HepG2 (cell line): ENCODE results near the gene ATE1. TPM values are rescaled to one million over a fixed set of nuclear protein-coding genes. Genes with fewer than 3 reads are reported as not detected.

Experiments used
- ATAC-seq: fragments of 200-7000 bp; cut with Tn5 transposase; 3 replicates; pipeline ENCODE4 v1.9.1; 2020; ENCODE audit warnings: mild to moderate bottlenecking, moderate library complexity
- BruUV-seq: library from RNA; stranded (reverse); fragments of 400-500 nt; replicated peaks from 2 replicates; lab custom pipeline; 2021; lab: Mats Ljungman, UMichigan
- CTCF ChIA-PET: fragments of 300-600 bp; formaldehyde crosslinking; extraction: SDS; loops from one replicate; lab custom pipeline; 2021; ENCODE audit warnings: low total read pairs, inconsistent platforms, low intra/inter-chr PET ratio; lab: Yijun Ruan, JAX
- POLR2A ChIA-PET: fragments of 350-600 bp; sonication (Branson Sonifier 250); formaldehyde crosslinking; loops from one replicate; lab custom pipeline; 2020; ENCODE audit warnings: antibody characterized with exemption, inconsistent platforms; lab: Yijun Ruan, JAX
- DNase-seq: peaks from one replicate; pipeline ENCODE4 v3.0.0-alpha.2; 2015; ENCODE audit warnings: low spot score
- FAIRE-seq: peaks from 3 replicates; lab custom pipeline; 2011; peaks lifted over from hg19 to GRCh38; lab: Jason Lieb, UNC
- H2AFZ ChIP-seq: one replicate; pipeline ENCODE4 v1.6.1; 2011; ENCODE audit warnings: low read length, inconsistent platforms
- H3K27ac ChIP-seq: fragments of 300-600 bp; 3 replicates; pipeline ENCODE4 v1.8.0; 2011; ENCODE audit warnings: mixed run types, mild to moderate bottlenecking, mixed read lengths, low read length, inconsistent platforms; ENCODE audit not compliant: insufficient read depth; ENCODE audit errors: extremely low read length
- H3K27me3 ChIP-seq, 2 experiments: fragments of 200-600 bp in 1 of 2; 2 replicates in 1 of 2; 3 replicates in 1 of 2; pipeline versions ENCODE4 v1.6.0 to v1.8.0; 2011; ENCODE audit warnings: low read length in 2 of 2, mild to moderate bottlenecking in 2 of 2, moderate library complexity in 2 of 2, inconsistent platforms in 1 of 2; ENCODE audit not compliant: insufficient read depth in 2 of 2, control insufficient read depth in 1 of 2
- H3K36me3 ChIP-seq, 2 experiments: fragments of 200-600 bp in 1 of 2; replicated peaks in 1 of 2; 2 replicates in 1 of 2; 3 replicates in 1 of 2; pipeline versions ENCODE4 v1.5.1 to v1.8.0; 2011; ENCODE audit warnings: low read length in 2 of 2, inconsistent platforms in 1 of 2; ENCODE audit not compliant: insufficient read depth in 2 of 2, control insufficient read depth in 1 of 2
- H3K4me1 ChIP-seq: 2 replicates; pipeline ENCODE4 v1.5.1; 2012; ENCODE audit warnings: low read length, inconsistent platforms; ENCODE audit not compliant: insufficient read depth
- H3K4me2 ChIP-seq: 2 replicates; pipeline ENCODE4 v1.6.0; 2011; ENCODE audit warnings: low read depth, low read length, inconsistent platforms
- H3K4me3 ChIP-seq, 3 experiments: fragments of 200-600 bp in 1 of 3; sonication (generic), shearing (Covaris generic) in 1 of 3; replicated peaks in 1 of 3; 2 replicates each; pipeline ENCODE4 v1.5.1; 2011 to 2016; ENCODE audit warnings: low read length in 3 of 3, inconsistent platforms in 2 of 3, low read depth in 2 of 3, mild to moderate bottlenecking in 2 of 3, control low read depth in 1 of 3, mixed read lengths in 1 of 3; ENCODE audit not compliant: insufficient read depth in 1 of 3
- H3K79me2 ChIP-seq: one replicate; pipeline ENCODE4 v1.6.1; 2011; ENCODE audit warnings: low read length, inconsistent platforms; ENCODE audit not compliant: insufficient read depth
- H3K9ac ChIP-seq: 2 replicates; pipeline ENCODE4 v1.6.0; 2011; ENCODE audit warnings: mild to moderate bottlenecking, low read depth, low read length, inconsistent platforms; ENCODE audit not compliant: insufficient read depth
- H3K9me3 ChIP-seq: 2 replicates; pipeline ENCODE4 v1.5.1; 2012; ENCODE audit warnings: mild to moderate bottlenecking, low read length
- H4K20me1 ChIP-seq: 2 replicates; pipeline ENCODE4 v1.6.0; 2011; ENCODE audit warnings: inconsistent platforms, mild to moderate bottlenecking, low read length, moderate library complexity; ENCODE audit not compliant: insufficient read depth
- ATF6 ChIP-seq: sonication (generic); formaldehyde crosslinking; conservative IDR thresholded peaks from 2 replicates; pipeline ENCODE4 v1.4.0; 2020; ENCODE audit warnings: missing genetic modification reagents
- GATAD1 ChIP-seq: IDR thresholded peaks from 2 replicates; pipeline ENCODE4 v1.6.1; 2016; ENCODE audit warnings: missing genetic modification reagents, missing compliant biosample characterization
- GPBP1L1 ChIP-seq: sonication (generic); formaldehyde crosslinking; IDR thresholded peaks from 2 replicates; pipeline ENCODE4 v1.5.0; 2020; ENCODE audit warnings: mild to moderate bottlenecking, missing genetic modification reagents
- MAFK ChIP-seq, 2 experiments: IDR thresholded peaks in 1 of 2; conservative IDR thresholded peaks in 1 of 2; 2 replicates each; pipeline ENCODE4 v1.6.1; 2011; ENCODE audit warnings: improper control_type of control experiment in 2 of 2, low read length in 2 of 2
- NKX3-1 ChIP-seq: sonication (generic); formaldehyde crosslinking; IDR thresholded peaks from 2 replicates; pipeline ENCODE4 v1.5.0; 2020; ENCODE audit warnings: missing genetic modification reagents
- ZNF326 ChIP-seq: sonication (generic); formaldehyde crosslinking; IDR thresholded peaks from 2 replicates; pipeline ENCODE4 v1.4.0; 2020; ENCODE audit warnings: missing genetic modification reagents, borderline replicate concordance
- ZNF350 ChIP-seq: sonication (generic); formaldehyde crosslinking; IDR thresholded peaks from 2 replicates; pipeline ENCODE4 v1.4.0; 2020; ENCODE audit warnings: mild to moderate bottlenecking, low read depth, missing genetic modification reagents, borderline replicate concordance
- ZNF891 ChIP-seq: sonication (generic); formaldehyde crosslinking; IDR thresholded peaks from 2 replicates; pipeline ENCODE4 v1.5.0; 2020; ENCODE audit warnings: mild to moderate bottlenecking, missing genetic modification reagents
- WGBS: methylation state at CpG from one replicate; pipeline ENCODE4 v1.1.6; 2017; ENCODE audit warnings: low lambda C conversion rate; 5-methylcytosine and 5-hydroxymethylcytosine counted together
- in situ Hi-C: cut with HindIII; loops from 2 replicates; pipeline ENCODE4 v1.10.0; 2017; ENCODE audit warnings: low pct_unique_long_range_greater_than_20kb; ENCODE audit not compliant: extremely low pct_ligation_motif_present
- intact Hi-C: fragments of 100-400 bp; cut with micrococcal nuclease; formaldehyde crosslinking; loops from one replicate; pipeline ENCODE4 v1.10.0; 2022; ENCODE audit not compliant: unreplicated experiment
- polyA plus RNA-seq, 8 experiments: library from polyadenylated mRNA; depleted of rRNA in 3 of 8; stranded (reverse) in 7 of 8; unstranded in 1 of 8; fragments of >200 nt; fragmentation: Illumina TruSeq in 4 of 8; extraction: Trizol in 4 of 8; gene quantifications; 2 replicates each; pipeline versions ENCODE4 v1.2.1 to v1.2.3, GENCODE V29; 2011 to 2016; ENCODE audit warnings: low read depth in 4 of 8, missing spikeins in 1 of 8, mixed read lengths in 1 of 8; ENCODE audit not compliant: insufficient read depth in 1 of 8
- total RNA-seq, 5 experiments: library from RNA; depleted of rRNA; stranded (reverse); fragments of >200 nt; fragmentation: Illumina TruSeq; extraction: Trizol; gene quantifications; 2 replicates each; pipeline ENCODE4 v1.2.3, GENCODE V29; 2016; ENCODE audit warnings: low read depth in 1 of 5

ATE1 gene
- total and polyA plus RNA-seq, 2 of the 13 experiments (the other 11 are each of a cell fraction or from before 2014, with no cell fraction given), result 17.5 to 42.2 TPM

GRCh38 chr10:121864168-121864567, 63.7 kb downstream of the ATE1 start (continued):
- no peak for TF ChIP-seq ZNF891 (CRISPR knock-in tag)
- no peak for TF ChIP-seq ZNF350
- TF ChIP-seq ZNF326 (CRISPR knock-in tag), result no peak
- no peak for TF ChIP-seq GPBP1L1 (CRISPR knock-in tag)
- no peak for TF ChIP-seq ATF6
- TF ChIP-seq NKX3-1 (CRISPR knock-in tag), result no peak

- no peak overlapping the region for H3K4me3 ChIP-seq
- no peak overlapping the region for H3K9ac ChIP-seq
- no peak for DNase-seq
- no peak overlapping the region for H2AFZ ChIP-seq
- H3K27ac ChIP-seq, result no peak overlapping the region
- TF ChIP-seq MAFK (conservative IDR thresholded peaks at IDR 0.05 in 1 of 2, IDR thresholded peaks at IDR 0.05 in 1 of 2; ENCODE audit: low read length in 2 of 2), result no peak
- no peak for TF ChIP-seq GATAD1 (CRISPR knock-in tag)
- no peaks in the 10 kb centered on the region for H4K20me1 ChIP-seq
- no peaks in the 10 kb centered on the region for H3K27me3 ChIP-seq
- no peaks in the 10 kb centered on the region for H3K4me1 ChIP-seq
- peaks cover 5 to 16% of the 10 kb centered on the region in 2 experiments; a peak in 4 of 5 replicates for H3K36me3 ChIP-seq
- BruUV-seq, result no TSS peak
- CTCF ChIA-PET, result no interaction called here
- in situ Hi-C loops (no loop called here), intact Hi-C loops (no loop called here)
- 100% methylated on average over 3 of the region's 4 CpGs for WGBS
- no peak for FAIRE-seq
- H3K79me2 ChIP-seq, result no peaks in the 10 kb centered on the region
- POLR2A ChIA-PET, result no interaction called here
- no peak overlapping the region for H3K4me2 ChIP-seq
- no peak for ATAC-seq
- H3K9me3 ChIP-seq, result no peaks in the 10 kb centered on the region
Measured at GRCh38 chr10:121862649-121863048, 65.2 kb downstream of the ATE1 start.
